Natural killer cell (primary cell): Measurements from ENCODE around the gene GORASP2. TPM values are rescaled to one million over a fixed set of nuclear protein-coding genes. Genes with fewer than 3 reads are reported as not detected.

Experiments used
- ATAC-seq, 3 donors: fragments of 150-1000 bp in 2 of 3; fragments of 200-7000 bp in 1 of 3; cut with Tn5 transposase; 1 replicate in 1 of 3; 2 replicates in 2 of 3; pipeline ENCODE4 v1.10.0; 2021; ENCODE audit warnings: mild to moderate bottlenecking in 2 of 3, moderate library complexity in 2 of 3
- DNase-seq, 2 donors: peaks; one replicate each; pipeline versions ENCODE4 v3.0.0 to v3.0.0-alpha.2; 2013 to 2021; ENCODE audit warnings: mixed read lengths in 1 of 2
- H3K27ac ChIP-seq: one replicate; pipeline ENCODE4 v1.5.1; 2013; ENCODE audit warnings: mild to moderate bottlenecking, low read length
- H3K27me3 ChIP-seq: one replicate; pipeline ENCODE4 v1.6.1; 2013; ENCODE audit warnings: low read length; ENCODE audit not compliant: control insufficient read depth, insufficient read depth
- H3K36me3 ChIP-seq: one replicate; pipeline ENCODE4 v1.6.1; 2013; ENCODE audit warnings: low read length; ENCODE audit not compliant: control insufficient read depth, insufficient read depth
- H3K4me1 ChIP-seq: one replicate; pipeline ENCODE4 v1.6.1; 2013; ENCODE audit warnings: low read length; ENCODE audit not compliant: control insufficient read depth, insufficient read depth
- H3K4me3 ChIP-seq: one replicate; pipeline ENCODE4 v1.5.1; 2013; ENCODE audit warnings: low read length
- H3K9me3 ChIP-seq: one replicate; pipeline ENCODE4 v1.6.1; 2013; ENCODE audit warnings: low read length; ENCODE audit not compliant: control insufficient read depth, insufficient read depth
- H3K27ac Mint-ChIP-seq, 2 donors: one replicate each; pipeline ENCODE4 v1.8.0; 2022; ENCODE audit warnings: mild to moderate bottlenecking in 2 of 2, mixed read lengths in 2 of 2, moderate library complexity in 1 of 2
- H3K27me3 Mint-ChIP-seq, 2 donors: one replicate each; pipeline ENCODE4 v1.8.0; 2022; ENCODE audit warnings: low read depth in 2 of 2, mixed read lengths in 2 of 2
- H3K36me3 Mint-ChIP-seq: one replicate; pipeline ENCODE4 v1.8.0; 2022; ENCODE audit warnings: mixed read lengths
- H3K4me1 Mint-ChIP-seq, 2 donors: one replicate each; pipeline ENCODE4 v1.8.0; 2022; ENCODE audit warnings: mixed read lengths in 2 of 2
- H3K4me3 Mint-ChIP-seq: one replicate; pipeline ENCODE4 v1.8.0; 2022; ENCODE audit warnings: mild to moderate bottlenecking, moderate library complexity, mixed read lengths
- H3K9me3 Mint-ChIP-seq, 2 donors: one replicate each; pipeline ENCODE4 v1.8.0; 2022; ENCODE audit warnings: mixed read lengths in 2 of 2
- WGBS: methylation state at CpG from one replicate; pipeline ENCODE4 v1.1.7; 2013; ENCODE audit warnings: missing lambda C conversion rate; ENCODE audit not compliant: insufficient coverage; 5-methylcytosine and 5-hydroxymethylcytosine counted together
- intact Hi-C: fragments of 100-400 bp; cut with micrococcal nuclease; formaldehyde crosslinking; loops from one replicate; pipeline ENCODE4 v1.14.2; 2022
- total RNA-seq, 4 donors: library from RNA; stranded (reverse); fragments of 120-200 nt in 1 of 4; gene quantifications; one replicate each; pipeline versions ENCODE4 v1.2.3 to v1.2.4, GENCODE V29; 2013 to 2022
- TF ChIP-seq, protein P1 (sequence below): fragments of 200-600 bp; IDR thresholded peaks from one replicate; pipeline ENCODE4 v1.8.0; 2022; ENCODE audit warnings: antibody characterized with exemption

Gene GORASP2
- total RNA-seq, 3 donors from 2014 or later (not counting 1 experiment from before 2014, with no cell fraction given), result 75.3 to 94.5 (median 80.3) TPM

- no peaks in the 10 kb centered on the region for H3K9me3 ChIP-seq
- no peaks in the 10 kb centered on the region for H3K36me3 ChIP-seq
- H3K27me3 Mint-ChIP-seq, result peaks cover 6 to 27% of the 10 kb centered on the region in 2 donors
- no peak overlapping the region for H3K4me3 Mint-ChIP-seq
- intact Hi-C loops, result no loop called here
- TF ChIP-seq, protein P1, sequence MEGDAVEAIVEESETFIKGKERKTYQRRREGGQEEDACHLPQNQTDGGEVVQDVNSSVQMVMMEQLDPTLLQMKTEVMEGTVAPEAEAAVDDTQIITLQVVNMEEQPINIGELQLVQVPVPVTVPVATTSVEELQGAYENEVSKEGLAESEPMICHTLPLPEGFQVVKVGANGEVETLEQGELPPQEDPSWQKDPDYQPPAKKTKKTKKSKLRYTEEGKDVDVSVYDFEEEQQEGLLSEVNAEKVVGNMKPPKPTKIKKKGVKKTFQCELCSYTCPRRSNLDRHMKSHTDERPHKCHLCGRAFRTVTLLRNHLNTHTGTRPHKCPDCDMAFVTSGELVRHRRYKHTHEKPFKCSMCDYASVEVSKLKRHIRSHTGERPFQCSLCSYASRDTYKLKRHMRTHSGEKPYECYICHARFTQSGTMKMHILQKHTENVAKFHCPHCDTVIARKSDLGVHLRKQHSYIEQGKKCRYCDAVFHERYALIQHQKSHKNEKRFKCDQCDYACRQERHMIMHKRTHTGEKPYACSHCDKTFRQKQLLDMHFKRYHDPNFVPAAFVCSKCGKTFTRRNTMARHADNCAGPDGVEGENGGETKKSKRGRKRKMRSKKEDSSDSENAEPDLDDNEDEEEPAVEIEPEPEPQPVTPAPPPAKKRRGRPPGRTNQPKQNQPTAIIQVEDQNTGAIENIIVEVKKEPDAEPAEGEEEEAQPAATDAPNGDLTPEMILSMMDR, result no peak
- DNase-seq, result no peak
- no peaks in the 10 kb centered on the region for H3K9me3 Mint-ChIP-seq
- WGBS, result 92% methylated on average over 3 of the region's 3 CpGs
- no peak overlapping the region for H3K27ac Mint-ChIP-seq
- H3K4me1 Mint-ChIP-seq, result no peaks in the 10 kb centered on the region
- H3K36me3 Mint-ChIP-seq, result no peaks in the 10 kb centered on the region
- no peaks in the 10 kb centered on the region for H3K27me3 ChIP-seq
- no peak for ATAC-seq
- no peaks in the 10 kb centered on the region for H3K4me1 ChIP-seq
- no peak overlapping the region for H3K4me3 ChIP-seq
- H3K27ac ChIP-seq, result no peak overlapping the region
Measured at GRCh38 chr2:170895023-170895757, 33.9 kb upstream of the GORASP2 start.

GRCh38 chr2:170896622-170897021 lies 32.4 kb upstream of the GORASP2 start:
- intact Hi-C loops, result no loop called here
- Mint-ChIP-seq H3K9me3 (no peaks in the 10 kb centered on the region), H3K4me3 (no peak overlapping the region), H3K36me3 (no peaks in the 10 kb centered on the region), H3K4me1 (no peaks in the 10 kb centered on the region), H3K27me3 (peaks cover 6 to 30% of the 10 kb centered on the region in 2 donors), H3K27ac (no peak overlapping the region)
- TF ChIP-seq, protein P1, result no peak
- no peak for DNase-seq
- Histone ChIP-seq H3K4me3 (no peak overlapping the region), H3K9me3 (no peaks in the 10 kb centered on the region), H3K27me3 (no peaks in the 10 kb centered on the region), H3K36me3 (no peaks in the 10 kb centered on the region), H3K27ac (no peak overlapping the region), H3K4me1 (no peaks in the 10 kb centered on the region)
- no peak for ATAC-seq
- WGBS, result 90% methylated on average over 2 of the region's 4 CpGs

DNA sequence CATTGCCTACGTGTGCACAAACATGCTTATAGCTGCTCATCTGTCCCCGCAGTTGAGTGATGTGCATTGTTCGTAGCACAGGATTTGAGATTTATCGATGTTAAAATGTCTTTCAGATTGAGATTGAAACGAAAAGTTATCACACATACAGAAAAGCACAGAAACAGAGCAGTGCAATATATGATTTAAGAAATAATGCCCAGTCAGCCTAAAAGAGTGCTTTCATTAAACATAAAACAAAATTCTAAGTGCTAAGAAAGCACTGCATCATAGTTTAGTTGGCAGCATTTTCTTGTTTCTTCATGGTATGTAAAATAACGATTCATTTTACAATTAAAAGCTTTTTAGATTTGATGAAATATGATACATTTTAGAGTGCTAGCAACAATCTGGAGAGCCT lies 31.9 kb upstream of the GORASP2 start:
- H3K4me1 ChIP-seq, result no peaks in the 10 kb centered on the region
- DNase-seq, result no peak
- TF ChIP-seq, protein P1, result no peak
- Mint-ChIP-seq H3K9me3 (no peaks in the 10 kb centered on the region), H3K27me3 (peaks cover 6 to 33% of the 10 kb centered on the region in 2 donors), H3K36me3 (no peaks in the 10 kb centered on the region), H3K4me1 (no peaks in the 10 kb centered on the region), H3K27ac (no peak overlapping the region), H3K4me3 (no peak overlapping the region)
- WGBS, result 92% methylated on average over 5 of the region's 6 CpGs
- no peak for ATAC-seq
- H3K9me3 ChIP-seq, result no peaks in the 10 kb centered on the region
- H3K27ac ChIP-seq, result no peak overlapping the region
- H3K27me3 ChIP-seq, result no peaks in the 10 kb centered on the region
- no peaks in the 10 kb centered on the region for H3K36me3 ChIP-seq
- H3K4me3 ChIP-seq, result no peak overlapping the region
- intact Hi-C loops, result no loop called here

GRCh38 chr2:170905864-170906263 lies 23.2 kb upstream of the GORASP2 start:
- Histone ChIP-seq H3K4me3 (no peak overlapping the region), H3K36me3 (no peaks in the 10 kb centered on the region), H3K27me3 (no peaks in the 10 kb centered on the region), H3K4me1 (no peaks in the 10 kb centered on the region), H3K9me3 (peaks cover 12% of the 10 kb centered on the region), H3K27ac (no peak overlapping the region)
- Mint-ChIP-seq H3K4me3 (no peak overlapping the region), H3K27me3 (peaks cover 15 to 26% of the 10 kb centered on the region in 2 donors), H3K27ac (no peak overlapping the region), H3K36me3 (peaks cover 16% of the 10 kb centered on the region), H3K9me3 (peaks cover 7% of the 10 kb centered on the region in 2 donors), H3K4me1 (no peaks in the 10 kb centered on the region)
- 82% methylated on average over 5 of the region's 5 CpGs for WGBS
- TF ChIP-seq, protein P1, result no peak
- intact Hi-C loops, result no loop called here
- ATAC-seq (no peak), DNase-seq (no peak)
